NCI-H69 (cell line): Measurements from ENCODE around the gene HHATL.

Experiments
- DNase-seq: peaks from one replicate; lab custom pipeline; 2025; lab: John Stamatoyannopoulos, UW

HHATL gene

DNA sequence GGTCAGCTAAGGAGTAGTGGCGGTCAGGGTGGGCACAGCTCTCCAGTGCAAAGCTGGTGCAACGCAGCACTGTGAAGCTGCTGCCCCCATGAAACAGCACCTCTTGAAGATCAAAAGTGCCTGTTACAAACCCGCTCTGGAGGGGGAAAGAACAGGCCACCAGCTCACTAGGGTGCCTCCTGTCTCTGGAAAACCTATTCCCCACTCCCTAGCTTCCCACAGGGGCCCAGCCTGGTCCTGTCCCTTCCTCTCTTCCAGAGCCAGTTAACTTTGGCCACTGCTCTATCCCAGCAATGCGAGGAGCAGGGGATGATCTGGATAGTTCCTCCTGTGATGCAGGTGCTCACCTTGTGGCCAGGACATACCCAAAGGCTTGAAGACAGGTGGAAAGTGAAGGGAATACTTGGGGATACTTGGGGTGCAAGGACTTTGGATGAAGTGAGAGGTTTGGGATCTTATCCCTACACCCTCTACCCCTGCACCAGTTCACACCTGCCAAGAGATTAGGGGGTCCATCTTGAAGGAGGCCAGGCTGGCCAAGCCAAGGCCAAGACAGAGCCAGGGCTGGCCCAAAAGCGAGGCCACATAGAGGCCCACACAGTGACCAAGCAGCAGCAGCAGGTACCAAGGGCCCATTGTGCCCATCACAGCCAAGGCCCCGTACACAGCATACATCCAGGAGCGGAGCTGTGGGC lies 4.2 kb downstream of the HHATL start:
- DNase-seq = no peak

DNA sequence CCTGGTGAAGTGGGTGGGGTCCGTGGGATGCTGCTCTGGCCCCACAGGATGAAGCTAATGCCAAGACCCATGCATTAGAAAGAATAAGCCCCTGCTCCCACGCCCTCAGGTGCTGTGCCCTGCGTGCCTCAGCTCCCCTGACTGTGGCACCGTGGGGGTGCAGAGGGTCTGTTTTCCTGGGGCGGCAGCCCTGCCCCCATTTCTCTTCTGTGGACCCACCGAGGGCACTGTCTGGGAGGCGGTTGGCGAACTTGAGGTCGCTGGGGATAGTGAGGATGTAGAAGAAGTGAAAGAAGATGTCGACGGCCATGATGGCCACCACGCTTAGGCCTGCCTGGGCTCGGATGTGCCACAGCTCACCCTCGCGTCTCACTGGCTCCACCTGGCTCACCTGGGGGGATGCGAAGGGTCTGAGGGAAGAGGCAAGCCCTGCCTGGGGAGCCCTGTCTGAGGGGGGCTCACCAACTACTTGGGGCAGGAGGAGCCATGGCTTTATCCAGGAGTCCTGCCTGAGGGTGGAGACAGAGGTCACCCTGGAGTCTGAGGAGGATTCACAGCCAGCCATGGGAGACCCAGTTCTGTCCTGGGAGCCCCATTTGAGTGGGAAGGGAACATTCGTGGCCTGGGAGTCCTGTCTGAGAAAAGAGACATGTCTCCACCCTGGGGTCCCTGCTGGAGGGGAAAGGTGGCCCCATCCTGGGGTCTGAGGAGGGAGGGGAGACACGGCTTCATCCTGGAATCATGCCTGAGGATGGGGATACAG lies 5.1 kb downstream of the HHATL start:
- no peak for DNase-seq

GRCh38 chr3:42696356-42697288 lies 6.0 kb downstream of the HHATL start:
- no peak for DNase-seq

- DNase-seq = no peak
These were observed 8.2 kb downstream of the HHATL start for GRCh38 chr3:42694366-42694765.

- DNase-seq = no peak
These were observed 9.1 kb downstream of the HHATL start for GRCh38 chr3:42693530-42693930.

DNA sequence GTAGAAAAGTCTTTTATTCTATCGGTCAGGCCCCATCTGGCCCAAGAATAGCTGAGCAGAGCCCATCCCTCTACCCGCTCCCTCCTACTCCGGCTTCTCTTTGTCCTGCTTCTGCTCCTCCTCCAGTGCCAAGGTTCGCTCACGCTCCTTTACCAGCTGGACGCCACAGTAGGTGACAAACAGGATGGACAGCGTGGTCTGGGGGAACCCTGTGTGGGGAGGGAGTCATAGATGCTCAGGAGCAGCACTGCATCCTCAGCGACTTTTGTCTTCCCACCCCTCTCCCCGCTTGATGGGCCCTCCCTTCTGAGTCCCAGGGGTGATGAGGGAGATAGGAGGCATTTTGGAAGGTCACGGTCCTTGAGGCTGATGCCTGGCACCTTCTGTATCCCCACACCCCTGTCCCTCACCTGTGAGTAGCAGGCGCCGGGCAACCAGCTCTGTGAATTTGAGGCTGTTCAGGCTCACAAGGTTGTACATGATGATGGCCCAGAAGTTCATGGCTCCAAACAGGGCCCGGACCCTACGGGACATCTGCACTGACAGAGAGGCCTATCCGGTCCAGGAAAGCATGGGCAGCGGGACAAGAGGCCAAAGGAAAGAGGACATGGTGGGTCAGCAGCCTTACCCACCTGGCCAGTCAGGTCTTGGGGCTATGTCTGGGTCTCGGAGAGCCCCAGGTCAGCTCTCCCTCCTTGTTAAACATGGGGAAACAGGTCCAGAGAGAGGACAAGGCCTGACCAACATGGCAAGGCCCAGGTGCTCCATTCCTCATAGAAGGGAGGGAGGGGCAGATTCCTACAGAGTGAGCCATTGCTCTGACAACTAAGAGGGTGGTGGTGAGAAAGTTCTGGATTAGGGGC lies 9.7 kb downstream of the HHATL start:
- DNase-seq = no peak

GRCh38 chr3:42691816-42692666 lies 10.6 kb downstream of the HHATL start:
- no peak for DNase-seq

- no peak for DNase-seq
These were observed 11.6 kb downstream of the HHATL start for GRCh38 chr3:42690766-42691680.

- DNase-seq = no peak
These were observed 12.4 kb downstream of the HHATL start for GRCh38 chr3:42690191-42690590.

GRCh38 chr3:42689421-42690014 lies 13.1 kb downstream of the HHATL start:
- DNase-seq = no peak

DNA sequence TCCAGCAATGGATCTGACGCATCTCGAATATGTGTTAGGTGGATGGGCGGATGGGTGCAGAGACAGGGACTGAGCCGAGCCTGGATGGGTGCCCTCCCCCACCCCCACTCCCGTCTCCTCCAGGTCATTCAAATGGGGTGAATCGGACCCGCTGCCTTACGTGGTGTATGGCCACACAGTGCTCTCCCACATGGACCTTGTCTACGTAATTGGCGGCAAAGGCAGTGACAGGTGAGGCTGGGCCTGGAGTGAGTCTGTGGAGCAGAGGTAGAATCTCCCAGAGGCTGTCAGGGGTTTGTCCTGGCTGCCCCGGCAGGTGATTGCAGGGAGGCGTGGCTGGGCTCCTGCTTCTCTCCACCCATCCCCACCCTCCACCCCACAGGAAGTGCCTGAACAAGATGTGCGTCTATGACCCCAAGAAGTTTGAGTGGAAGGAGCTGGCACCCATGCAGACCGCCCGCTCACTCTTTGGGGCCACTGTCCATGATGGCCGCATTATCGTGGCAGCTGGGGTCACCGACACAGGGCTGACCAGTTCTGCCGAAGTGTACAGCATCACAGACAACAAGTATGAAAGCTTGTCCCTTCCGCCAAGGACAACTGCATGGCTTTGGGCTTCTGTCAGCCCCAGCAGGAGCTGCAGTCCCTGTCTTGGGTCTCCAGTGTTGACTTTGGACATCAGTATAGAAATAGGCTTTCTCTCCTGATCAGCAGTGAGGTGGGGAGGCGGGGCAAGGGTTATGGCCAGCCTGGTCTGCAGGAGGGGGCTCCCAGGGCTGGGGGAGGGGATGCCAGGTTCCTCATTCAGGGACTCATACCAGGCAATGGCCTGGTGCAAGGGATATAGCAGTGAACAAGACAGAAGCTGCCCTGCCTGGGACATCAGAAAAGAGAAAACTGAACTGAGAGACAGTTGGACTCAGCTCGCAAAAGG lies 13.8 kb downstream of the HHATL start:
- no peak for DNase-seq

- DNase-seq = no peak
These were observed 14.6 kb downstream of the HHATL start for GRCh38 chr3:42688016-42688415.

GRCh38 chr3:42686832-42687650 lies 15.6 kb downstream of the HHATL start:
- no peak for DNase-seq

DNA sequence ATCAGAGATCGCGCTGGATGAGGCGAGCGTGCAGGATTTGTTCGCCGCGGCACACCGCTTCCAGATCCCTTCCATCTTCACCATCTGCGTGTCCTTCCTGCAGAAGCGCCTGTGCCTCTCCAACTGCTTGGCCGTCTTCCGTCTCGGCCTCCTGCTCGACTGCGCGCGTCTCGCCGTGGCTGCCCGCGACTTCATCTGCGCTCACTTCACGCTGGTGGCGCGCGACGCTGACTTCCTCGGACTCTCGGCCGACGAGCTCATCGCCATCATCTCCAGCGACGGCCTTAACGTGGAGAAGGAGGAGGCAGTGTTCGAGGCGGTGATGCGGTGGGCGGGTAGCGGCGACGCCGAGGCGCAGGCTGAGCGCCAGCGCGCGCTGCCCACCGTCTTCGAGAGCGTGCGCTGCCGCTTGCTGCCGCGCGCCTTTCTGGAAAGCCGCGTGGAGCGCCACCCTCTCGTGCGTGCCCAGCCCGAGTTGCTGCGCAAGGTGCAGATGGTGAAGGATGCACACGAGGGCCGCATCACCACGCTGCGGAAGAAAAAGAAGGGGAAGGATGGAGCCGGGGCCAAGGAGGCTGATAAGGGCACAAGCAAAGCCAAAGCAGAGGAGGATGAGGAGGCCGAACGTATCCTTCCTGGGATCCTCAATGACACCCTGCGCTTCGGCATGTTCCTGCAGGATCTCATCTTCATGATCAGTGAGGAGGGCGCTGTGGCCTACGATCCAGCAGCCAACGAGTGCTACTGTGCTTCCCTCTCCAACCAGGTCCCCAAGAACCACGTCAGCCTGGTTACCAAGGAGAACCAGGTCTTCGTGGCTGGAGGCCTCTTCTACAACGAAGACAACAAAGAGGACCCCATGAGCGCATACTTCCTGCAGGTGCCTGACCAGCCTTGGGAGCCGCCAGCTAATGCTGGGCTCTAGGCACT lies 16.4 kb downstream of the HHATL start:
- DNase-seq = no peak

DNA sequence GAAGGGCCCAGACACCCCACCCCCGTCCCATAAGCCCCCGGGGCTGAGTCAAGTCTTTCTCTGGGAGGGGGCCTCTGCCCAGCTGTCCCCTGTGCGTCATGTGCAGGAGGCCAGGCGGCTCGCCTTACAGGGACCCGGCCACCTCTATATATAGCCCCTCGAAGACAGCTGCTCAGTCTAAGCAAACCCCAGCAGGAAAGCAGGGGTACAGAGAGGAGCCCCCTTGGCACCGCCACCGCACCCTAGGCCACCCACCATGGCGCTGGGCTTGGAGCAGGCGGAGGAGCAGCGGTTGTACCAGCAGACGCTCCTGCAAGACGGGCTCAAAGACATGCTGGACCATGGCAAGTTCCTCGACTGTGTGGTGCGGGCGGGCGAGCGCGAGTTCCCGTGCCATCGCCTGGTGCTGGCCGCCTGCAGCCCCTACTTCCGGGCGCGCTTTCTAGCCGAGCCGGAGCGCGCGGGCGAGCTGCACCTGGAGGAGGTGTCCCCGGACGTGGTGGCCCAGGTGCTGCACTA lies 17.2 kb downstream of the HHATL start, which contains the start of gene KLHL40:
TSS of gene KLHL40 (plus strand) at position 175 of the 519 bp plus-strand sequence. CDS start at position 257, 82 bp downstream.
- no peak for DNase-seq
